AML-193 (cell line): ENCODE results near the gene NTN1.
"Not testable (repeated sequence)": the region's sequence is repeated elsewhere in the genome, so short reads cannot be mapped to it uniquely, and the experiment has no call there.

Experiments used
- DNase-seq, 2 experiments: peaks; one replicate each; lab custom pipeline; 2025; lab: John Stamatoyannopoulos, UW

The NTN1 gene

DNA sequence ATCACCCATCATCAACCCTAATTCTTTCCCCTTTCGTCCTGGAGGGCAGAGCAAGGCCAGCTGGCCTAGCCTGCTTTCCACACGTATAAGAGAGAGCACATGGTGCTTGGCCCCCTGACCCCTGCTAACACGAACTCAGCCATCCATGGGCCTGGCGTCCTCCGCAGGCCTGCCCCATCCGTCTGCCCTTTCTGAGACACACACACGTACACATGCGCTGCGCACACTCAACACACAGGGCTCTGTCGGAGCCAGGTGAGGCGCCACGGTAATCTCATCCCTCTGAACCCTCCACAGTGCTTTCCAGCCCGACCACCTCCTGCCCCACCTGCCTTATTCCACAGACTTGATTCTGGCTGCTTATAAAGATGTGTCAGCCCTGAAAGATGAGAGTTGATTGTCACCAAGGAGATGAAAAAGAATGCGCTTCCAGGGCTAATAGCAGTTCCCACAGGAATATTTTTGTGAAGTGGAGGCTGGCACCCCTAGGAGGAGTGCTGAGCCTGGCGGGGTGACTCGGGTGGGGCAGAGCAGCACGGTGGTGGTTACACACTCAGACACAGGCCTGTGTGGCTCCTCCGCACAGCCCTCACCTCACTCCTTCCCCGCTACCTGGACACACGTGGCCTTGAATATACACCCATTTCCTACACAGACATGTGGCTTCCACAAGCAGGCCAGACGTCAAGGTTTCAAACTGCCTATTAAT is 228.1 kb downstream of the NTN1 start:
- DNase-seq = no peak

DNA sequence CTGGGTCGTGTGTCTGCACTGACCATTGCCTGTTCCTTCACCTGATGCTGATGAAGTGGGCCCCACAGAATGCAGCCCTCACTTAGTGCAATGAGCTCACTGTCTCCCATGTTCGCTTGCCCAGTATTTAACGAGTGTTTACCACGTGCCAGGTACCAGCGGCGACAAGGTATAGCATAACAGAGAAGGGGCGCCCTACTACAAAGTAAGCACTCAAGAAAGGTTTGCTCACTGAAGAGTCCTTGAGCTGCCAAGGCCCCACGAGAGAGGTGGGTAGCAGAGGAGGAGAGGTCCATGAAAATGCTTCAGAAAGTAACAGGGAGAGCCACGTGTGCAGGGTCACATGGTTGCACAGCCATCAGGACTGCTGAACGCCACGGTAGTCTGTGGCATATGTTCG is 230.0 kb downstream of the NTN1 start:
- no peak for DNase-seq

DNA sequence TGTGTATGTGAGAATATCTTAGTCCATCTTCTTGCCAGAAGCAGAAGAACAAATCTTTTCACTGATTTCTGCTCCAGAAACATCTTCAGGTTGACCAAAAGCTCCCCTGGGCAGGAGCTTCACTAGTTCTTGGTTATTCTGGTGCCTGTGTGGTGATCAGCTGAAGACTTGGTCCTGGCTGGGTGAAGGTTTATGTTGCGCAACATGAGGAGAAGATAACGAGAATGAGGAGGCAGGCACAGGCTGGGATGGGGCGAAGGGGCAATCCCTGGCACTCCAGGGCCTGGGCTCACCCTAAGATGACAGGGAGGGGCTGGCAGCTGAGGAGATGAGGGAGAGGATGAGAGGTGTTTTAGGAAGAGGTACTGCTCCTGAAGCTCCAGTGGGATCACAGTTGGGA is 232.0 kb downstream of the NTN1 start:
- DNase-seq = no peak

DNA sequence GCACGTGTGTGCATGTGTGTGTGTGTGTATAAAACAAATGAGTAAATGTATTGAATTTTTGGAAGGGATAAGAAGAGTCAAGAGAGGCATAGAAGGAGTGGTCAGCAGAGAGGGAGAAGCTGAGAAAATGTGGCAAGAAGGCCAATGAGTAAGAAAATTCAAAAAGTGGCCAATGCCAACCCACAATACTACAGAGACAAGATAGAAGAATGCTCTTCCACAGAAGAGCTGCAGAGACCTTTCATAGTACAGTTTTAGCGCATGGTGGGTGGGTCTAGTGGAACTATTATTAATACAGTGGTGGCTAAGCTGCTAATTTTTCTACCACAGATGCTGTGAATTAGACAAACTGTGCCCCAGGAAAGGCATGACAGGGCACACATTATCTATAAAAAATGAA is 233.5 kb downstream of the NTN1 start:
- DNase-seq = no peak

DNA sequence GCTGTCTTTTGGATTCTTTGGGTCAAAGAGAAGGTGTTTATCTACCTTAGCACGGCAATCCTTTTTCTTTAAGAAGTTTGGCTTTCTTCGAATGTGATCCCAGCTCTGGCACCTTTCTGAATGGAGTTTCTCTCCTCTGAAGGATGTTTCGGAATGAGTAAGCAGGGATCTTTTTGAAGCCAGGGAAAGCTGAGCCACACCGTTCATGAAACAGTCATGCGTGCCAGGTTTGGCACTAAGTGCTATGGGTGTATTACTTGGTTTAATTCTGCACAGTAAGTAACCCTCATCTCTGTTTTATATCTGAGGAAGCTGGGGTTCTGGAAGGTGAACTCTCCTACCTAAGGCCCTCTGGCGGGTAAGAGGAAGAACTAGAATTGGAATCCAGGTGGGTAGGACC is 234.5 kb downstream of the NTN1 start:
- DNase-seq = no peak

DNA sequence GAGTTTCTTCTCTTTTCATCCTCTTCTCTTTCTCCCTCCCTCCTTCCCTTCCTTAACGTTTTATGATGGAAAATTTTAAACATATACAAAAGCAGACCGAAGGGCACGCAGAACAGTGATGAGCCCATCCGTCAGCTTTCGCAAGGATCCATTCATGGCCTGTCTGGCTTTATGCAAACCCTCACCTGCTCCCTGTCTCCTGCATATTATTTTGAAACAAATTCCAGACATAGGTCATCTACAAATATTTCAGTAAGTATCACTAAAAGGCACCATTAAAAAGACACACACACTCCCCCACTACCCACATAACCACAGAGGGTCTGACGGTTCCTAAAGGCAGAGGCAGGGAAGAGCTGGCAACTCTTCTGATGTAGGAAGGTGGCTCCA is 235.0 kb downstream of the NTN1 start:
- DNase-seq = no peak

DNA sequence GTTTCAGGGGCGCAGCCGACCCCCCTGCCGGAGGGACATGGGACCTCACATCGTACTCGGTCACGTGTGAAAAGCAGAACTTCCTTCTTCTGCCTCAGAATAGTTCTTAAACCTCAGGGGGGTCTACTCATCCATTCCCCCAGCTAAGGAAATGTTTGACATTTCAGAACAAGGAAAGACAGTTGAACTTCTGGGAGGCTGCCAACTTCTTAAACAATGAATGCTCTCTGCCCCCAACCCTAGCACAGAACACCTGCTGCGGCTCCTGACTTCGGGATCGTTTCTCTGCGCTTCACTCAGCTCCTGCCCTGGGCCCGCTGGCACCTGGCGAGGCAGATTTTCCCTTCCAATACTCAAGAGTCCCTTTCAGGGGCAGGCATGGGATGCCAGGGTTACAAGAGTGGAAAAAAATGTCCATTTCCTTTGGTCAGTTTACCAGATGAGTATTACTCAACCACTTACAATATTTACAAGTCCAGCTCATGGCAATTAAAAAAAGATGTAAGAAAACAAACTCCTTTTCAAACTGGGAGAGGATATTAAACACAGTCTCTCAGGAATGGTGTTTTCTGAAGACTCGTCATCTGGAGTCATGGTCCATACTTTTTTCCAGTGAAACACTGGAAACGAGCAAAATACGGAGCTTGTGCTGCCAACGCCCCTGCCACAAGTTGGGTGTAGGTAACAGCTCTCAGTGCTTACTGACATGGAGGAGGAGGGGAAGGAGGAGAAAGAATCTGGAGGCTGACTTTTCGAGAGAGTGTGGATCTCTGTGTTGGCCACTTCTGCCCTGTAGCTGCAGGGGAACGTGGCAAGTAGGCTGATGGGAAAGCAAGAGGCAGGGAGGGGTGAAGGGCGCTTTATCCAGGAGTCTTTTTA is 235.7 kb downstream of the NTN1 start:
- DNase-seq = no peak

DNA sequence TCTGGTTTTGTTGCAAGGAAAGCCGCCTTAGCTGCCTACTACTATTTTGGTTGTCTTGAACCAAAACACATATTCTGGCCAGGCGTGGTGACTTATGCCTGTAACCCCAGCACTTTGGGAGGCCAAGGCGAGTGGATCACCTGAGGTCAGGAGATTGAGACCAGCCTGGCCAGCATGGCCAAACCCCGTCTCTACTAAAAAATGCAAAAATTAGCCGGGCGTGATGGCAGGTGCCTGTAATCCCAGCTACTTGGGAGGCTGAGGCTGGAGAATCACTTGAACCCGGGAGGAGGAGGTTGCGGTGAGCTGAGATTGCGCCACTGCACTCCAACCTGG is 236.3 kb downstream of the NTN1 start:
- not testable (repeated sequence) for DNase-seq

DNA sequence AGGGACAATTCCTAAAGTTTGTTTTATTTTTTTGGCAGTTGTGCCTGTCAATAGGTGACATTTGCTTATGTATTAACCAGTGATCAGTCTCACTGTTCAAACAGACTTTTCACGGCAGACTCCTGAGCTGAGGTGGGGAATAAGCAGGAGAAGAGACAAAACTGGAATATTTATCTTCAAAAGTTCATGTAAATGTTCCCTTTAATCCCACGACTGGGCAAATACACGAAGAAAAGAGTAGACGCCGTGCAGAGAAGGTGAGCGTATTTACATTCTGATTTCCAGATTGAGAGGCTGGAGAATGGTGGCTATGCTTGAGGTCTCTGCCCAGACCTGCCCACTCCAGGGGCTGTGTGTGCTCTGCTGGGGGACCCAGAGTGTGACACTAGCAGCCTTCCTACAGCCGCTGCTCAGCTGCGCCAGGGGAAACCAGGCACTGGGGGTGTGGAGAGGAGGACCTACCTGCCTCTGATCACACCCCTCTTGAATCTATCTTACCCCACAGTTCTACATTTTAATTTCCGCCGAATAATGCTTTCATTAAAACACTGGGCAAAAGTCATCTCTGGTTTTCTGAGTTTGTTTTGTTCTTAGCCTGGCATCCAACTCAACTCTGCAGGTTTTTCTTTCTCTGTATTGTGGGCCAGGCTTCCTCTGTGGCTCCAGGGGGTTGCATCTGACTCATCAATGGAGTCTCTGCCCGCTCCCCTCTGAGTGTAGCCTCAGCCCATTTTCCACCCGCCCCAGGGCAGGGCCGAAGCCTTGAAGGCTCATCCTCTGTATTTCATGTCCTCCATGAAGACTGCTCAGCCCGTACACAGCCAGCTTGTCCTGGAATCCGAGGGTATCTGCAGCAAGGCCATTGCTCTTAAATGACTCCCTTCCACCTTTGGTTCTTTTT is 237.1 kb downstream of the NTN1 start:
- DNase-seq = no peak

DNA sequence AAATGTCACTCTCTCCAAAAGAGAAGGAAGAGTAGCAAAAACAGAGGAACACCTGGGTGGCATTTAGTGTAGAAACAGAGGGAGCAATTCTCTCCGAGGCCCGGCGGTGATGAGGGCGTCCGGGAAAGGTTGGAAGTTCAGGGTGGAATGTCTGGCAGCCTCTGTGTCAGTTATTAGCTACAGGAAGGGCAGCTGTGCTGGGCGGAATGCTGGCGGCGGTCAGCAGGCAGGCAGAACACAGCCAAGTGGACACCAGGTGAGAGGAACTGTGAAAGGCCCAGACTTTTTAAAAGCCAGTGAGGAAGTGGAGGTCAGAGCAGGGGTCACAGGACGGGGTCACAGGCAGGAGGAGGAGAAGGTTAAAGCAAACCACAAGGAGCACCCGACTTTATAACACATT is 238.1 kb downstream of the NTN1 start:
- DNase-seq = no peak

DNA sequence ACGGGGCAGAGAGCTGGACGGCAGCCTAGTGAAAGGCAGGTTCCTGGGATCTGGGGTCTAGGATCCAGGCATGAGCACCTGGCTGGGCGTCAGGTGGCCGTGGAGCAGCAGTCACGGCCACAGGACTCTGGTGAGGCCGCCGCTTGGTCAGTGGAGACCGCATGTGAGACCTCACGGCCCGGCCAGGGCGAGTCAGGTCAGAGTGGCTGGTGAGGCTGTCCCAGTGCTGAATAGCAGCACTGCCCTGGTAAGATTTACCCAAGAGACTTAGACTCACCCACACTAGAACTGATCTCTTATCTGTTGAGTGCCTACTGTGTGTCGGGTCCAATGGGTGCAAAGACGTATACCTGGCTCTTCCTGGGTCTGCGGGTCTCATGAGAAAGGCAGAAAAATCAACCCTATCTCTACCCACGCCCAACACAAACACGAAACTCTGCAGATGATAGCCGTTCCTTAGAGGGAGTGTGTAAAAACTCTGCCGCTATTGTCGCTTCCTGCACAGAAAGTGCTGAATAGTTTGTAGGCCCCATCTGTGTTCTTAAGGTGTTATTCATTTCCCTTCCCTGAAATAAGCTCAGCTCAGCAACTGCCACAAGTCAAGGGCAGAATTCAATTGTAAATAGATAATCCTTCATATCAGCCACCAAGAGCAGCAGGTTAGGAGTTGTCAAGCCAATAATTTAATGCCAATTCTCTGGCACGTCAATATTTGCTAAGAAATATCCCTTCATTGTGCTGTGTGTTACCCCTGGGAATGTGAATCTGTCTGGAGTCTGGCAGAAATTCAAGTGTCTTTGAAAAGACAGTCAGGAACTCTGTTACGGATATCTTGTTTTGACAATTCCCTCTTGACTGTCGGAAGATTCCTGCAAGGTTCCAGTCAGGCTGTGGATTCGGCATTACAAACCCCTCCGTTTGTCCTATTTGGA is 240.0 kb downstream of the NTN1 start:
- no peak for DNase-seq

DNA sequence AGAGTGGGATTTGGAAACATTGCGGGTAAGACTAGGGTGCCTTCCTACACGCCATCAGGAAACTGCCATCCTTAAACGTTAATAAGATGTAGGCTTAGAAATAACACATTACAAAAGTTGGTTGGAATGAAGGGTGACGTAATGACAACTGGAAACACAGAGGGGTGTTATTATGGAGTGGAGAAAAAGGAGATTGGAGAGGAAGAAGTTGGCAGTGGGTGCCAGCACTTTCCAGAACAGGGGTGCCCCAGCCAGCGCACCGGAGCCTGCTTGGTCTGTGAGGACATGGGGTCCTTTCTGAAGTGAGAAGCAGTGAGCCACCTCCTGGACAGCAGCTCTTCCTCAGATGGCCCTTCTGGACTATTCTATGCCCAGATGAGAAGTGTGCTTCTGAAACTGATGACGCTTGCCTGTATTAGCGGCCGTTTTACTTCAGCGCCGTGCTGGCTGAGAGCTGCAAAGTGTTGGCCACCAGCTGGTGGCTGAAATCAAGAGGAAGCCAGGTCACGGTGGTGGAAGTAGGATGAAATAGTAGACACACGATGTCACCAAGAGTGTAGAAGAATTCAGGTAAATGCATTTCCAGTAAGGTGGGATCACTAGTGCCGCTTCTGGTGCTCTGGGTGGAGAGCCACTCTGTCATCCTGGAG is 244.8 kb downstream of the NTN1 start:
- no peak for DNase-seq

DNA sequence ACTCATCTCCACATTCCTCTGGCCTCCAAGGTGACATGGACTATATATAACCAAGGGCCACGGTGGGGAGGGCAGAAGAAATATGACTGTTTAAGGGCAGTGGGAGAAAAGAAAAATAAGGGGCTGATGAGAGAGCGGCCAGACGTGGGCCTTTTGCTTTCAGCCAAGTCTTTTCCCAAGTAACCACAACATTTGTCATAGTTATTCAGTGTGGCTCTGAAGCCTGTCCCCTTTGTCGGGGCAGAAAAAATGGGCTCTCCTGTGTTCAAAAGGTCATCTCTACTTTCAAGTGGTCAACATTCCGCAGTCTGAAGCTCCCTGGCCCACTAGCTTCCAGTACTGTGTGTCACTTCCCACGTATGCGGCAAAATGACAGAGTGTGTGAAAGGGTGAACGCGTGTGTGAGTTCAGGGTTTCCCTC is 245.4 kb downstream of the NTN1 start:
- no peak for DNase-seq

DNA sequence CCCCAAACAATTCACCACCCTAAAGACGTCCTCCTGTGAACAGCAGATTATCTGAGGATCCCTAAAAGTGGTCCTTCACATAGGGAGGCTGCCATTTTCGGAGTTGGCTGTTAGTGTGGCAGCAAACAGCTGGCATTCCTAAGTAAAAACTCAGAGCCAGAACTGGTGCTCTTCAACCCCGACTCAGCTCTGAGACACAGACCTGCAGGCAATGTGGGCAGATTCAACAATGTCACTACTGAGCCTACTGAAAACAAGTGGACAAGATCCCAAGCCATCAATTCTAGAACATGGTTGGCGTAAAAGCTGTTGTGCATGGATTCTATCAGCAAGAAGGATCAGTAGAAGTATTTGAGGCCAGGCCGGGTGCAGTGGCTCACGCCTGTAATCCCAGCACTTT is 247.2 kb downstream of the NTN1 start:
- no peak for DNase-seq

DNA sequence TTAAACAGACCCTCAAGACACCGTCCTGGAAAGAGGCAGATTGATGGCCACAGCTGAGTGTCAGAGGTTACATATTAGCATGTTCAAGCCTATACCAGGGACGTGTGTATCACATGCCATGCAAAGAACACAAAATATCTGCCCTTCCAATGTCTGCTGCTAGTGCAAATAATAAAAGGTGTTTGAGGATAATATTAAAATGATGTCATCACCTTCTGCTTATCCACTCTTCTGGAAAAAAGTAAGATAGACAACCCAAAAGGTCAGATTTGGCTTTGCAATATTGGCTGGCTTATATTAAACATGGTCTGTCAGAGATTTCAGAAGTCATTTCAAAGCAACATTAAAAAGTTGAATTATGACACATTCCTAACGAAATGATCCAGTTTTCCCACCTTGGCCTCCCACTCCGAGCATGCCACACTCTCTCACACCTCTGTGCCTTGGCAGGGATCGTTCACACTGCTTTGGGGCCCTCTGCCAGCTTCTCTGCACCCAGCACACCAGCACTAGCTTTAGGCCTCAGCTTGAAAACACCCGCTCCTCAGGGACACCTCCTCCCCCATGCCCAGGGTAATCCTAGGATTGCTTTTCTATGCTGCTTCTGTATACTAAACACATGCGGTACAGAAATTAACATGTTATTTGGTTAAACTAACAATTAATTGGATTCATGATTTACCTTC is 248.2 kb downstream of the NTN1 start:
- no peak for DNase-seq

DNA sequence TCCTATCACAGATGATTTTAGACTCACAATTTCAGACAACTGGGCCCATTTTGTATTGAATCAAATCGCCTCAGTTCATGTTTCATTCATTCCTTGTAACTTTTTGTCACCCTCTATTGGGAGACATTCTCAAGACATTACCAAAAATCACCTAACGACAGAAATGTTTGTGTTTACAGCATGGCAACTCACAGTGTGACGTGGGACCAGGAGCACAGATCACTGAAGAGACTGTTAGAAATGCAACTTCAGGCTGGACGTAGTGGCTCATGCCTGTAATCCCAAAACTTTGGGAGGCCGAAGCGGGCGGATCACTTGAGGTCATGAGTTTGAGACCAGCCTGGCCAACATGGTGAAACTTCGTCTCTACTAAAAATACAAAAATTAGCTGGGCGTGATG is 249.6 kb downstream of the NTN1 start:
- DNase-seq = no peak

DNA sequence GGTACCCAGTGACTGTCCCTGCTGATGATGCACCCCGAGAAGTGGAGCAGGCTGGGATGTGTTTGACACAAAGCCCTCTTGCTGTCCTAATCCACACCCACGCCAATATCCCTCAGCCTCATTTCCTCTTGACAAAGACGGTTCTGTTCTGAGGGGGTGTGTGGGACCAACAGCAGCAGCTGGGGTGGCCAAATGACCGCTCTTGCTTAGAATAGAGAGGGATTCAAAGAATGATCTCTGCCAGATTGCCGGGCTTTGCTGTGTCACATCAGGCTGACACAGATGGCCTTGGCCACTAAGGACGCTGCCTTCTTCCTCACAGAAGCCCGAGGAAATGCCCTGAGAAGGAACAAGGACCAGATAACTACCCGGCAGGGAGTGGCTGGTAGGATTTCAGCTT is 250.7 kb downstream of the NTN1 start:
- no peak for DNase-seq

DNA sequence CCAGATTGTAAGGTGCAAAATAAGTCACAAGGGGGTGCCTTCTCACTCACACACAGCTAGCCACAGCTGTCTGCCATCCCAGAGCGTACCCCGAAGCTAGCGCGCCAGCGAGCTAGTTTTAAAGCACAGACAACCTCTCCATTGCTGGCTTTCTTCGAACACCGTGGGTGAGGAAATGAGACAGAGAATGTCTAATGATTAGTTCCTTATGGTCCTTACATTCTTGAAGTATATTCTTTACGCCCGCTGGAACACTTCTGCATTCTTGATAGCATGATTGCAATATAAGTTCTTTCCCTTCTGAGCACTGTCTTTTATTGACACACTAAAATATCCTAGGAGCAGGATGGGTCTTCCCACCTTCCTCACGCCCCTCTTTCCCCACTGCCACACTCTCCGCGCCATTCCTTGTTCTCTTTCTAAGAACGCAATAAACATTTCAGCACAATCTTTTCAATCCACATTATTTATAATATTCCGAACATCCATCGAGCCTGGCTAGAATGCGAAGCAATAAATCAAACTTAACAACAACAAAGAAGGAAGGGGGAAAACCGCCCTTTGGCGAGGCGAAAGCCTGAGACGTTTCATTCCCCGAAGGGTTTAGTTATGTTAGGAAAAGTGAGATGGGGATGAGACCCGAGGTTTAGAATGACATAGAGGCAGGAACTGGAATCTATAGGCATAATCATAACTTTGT is 251.3 kb downstream of the NTN1 start:
- DNase-seq = no peak

DNA sequence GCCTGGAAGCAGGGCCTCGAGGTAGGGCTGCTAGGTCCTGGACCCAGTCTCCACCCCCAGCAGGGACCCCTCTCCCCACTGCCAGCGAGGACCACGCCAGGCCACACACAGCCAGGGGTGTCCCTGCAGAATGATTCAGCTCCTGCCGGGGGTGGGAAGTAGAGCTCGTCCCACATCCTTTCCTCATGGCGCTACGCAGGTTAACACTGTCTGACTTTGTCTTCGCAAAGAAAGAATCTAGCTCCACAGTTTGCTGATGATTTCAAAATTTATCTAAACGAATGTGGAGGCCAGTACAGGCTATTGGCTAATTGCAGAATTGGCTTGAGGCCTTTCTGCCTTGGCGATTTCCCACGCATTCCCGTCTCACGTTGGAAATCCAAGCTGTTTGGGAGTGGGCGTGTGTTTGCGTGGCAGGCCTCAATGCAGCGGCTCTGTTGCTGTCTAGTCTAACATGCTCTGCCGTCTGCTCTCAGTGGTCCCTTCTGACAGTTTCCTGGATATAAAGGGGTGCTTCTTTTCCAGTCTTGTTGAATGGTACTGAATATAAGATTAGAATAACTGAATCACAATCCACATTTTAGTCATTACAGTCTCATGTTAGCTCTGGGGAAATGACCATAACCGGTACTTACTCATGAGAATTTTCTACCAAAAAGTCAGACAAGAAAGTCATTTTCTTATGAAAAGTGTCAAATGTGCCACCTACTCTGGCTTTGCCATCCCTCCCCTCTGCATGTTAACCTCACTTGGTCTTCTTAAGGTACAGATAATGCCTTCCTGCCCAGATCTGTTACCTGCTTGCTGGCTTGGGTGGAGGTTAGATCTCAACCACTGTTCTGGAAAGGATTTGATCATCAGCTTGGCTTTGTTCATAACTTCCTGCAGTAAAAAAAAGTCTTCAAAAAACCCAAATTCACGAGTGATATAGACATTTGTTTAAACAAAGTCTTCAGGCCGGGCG is 252.4 kb downstream of the NTN1 start:
- DNase-seq = no peak
